SK-N-SH treated with all-trans-retinoic acid at 6 μM for 48 hours (cell line): Measurements from ENCODE around the gene BATF.

Experiments used
- ATAC-seq: fragments of 200-7000 bp; cut with Tn5 transposase; 3 replicates; pipeline ENCODE4 v1.9.1; 2020; ENCODE audit warnings: mild to moderate bottlenecking, moderate library complexity
- ARNTL ChIP-seq: fragments of 450-650 bp; formaldehyde crosslinking; IDR thresholded peaks from 2 replicates; pipeline ENCODE4 v1.5.0; 2020; ENCODE audit warnings: low read depth, mild to moderate bottlenecking, moderate library complexity, borderline replicate concordance
- BACH2 ChIP-seq: fragments of 250-450 bp; sonication (Bioruptor Pico); IDR thresholded peaks from 2 replicates; pipeline ENCODE4 v1.9.0; 2021; ENCODE audit warnings: mild to moderate bottlenecking, borderline replicate concordance
- CREB5 ChIP-seq: fragments of 250-450 bp; sonication (Bioruptor Pico); IDR thresholded peaks from 2 replicates; pipeline ENCODE4 v1.5.1; 2020; ENCODE audit warnings: low read depth, mild to moderate bottlenecking, moderate library complexity
- CSDC2 ChIP-seq: fragments of 250-450 bp; sonication (Bioruptor Pico); IDR thresholded peaks from 2 replicates; pipeline ENCODE4 v1.5.0; 2020; ENCODE audit warnings: mild to moderate bottlenecking, moderate library complexity
- ESRRG ChIP-seq: fragments of 250-450 bp; sonication (Bioruptor Pico); IDR thresholded peaks from 2 replicates; pipeline ENCODE4 v1.6.1; 2021; ENCODE audit warnings: mild to moderate bottlenecking
- GLIS3 ChIP-seq: fragments of 250-450 bp; sonication (Bioruptor Pico); IDR thresholded peaks from 2 replicates; pipeline ENCODE4 v1.5.0; 2020; ENCODE audit warnings: mild to moderate bottlenecking, moderate library complexity
- ISL1 ChIP-seq: fragments of 250-450 bp; sonication (Bioruptor Pico); IDR thresholded peaks from 2 replicates; pipeline ENCODE4 v2.1.2; 2022; ENCODE audit warnings: mild to moderate bottlenecking, moderate library complexity
- OSR1 ChIP-seq: fragments of 250-450 bp; sonication (Bioruptor Pico); IDR thresholded peaks from 2 replicates; pipeline ENCODE4 v1.8.0; 2022; ENCODE audit warnings: moderate library complexity, mild to moderate bottlenecking, inconsistent platforms
- PATZ1 ChIP-seq: fragments of 250-450 bp; sonication (Bioruptor Pico); IDR thresholded peaks from 2 replicates; pipeline ENCODE4 v1.8.0; 2020; ENCODE audit warnings: mild to moderate bottlenecking, moderate library complexity, borderline replicate concordance
- POU6F1 ChIP-seq: fragments of 250-450 bp; sonication (Bioruptor Pico); IDR thresholded peaks from 2 replicates; pipeline ENCODE4 v1.8.0; 2021; ENCODE audit warnings: low read depth, mild to moderate bottlenecking, moderate library complexity, borderline replicate concordance
- PPARA ChIP-seq: fragments of 250-450 bp; sonication (Bioruptor Pico); IDR thresholded peaks from 2 replicates; pipeline ENCODE4 v1.5.0; 2020; ENCODE audit warnings: mild to moderate bottlenecking, borderline replicate concordance
- RARB ChIP-seq: fragments of 250-450 bp; sonication (Bioruptor Pico); IDR thresholded peaks from 2 replicates; pipeline ENCODE4 v1.8.0; 2021; ENCODE audit warnings: mild to moderate bottlenecking, moderate library complexity
- SNAI2 ChIP-seq: fragments of 250-450 bp; sonication (Bioruptor Pico); IDR thresholded peaks from 2 replicates; pipeline ENCODE4 v1.5.0; 2020; ENCODE audit warnings: mild to moderate bottlenecking, moderate library complexity
- TOX ChIP-seq: fragments of 250-450 bp; sonication (Bioruptor Pico); IDR thresholded peaks from 2 replicates; pipeline ENCODE4 v1.8.0; 2021; ENCODE audit warnings: mild to moderate bottlenecking, moderate library complexity, borderline replicate concordance
- ZC3H10 ChIP-seq: fragments of 250-450 bp; sonication (Bioruptor Pico); IDR thresholded peaks from 2 replicates; pipeline ENCODE4 v1.5.1; 2021; ENCODE audit warnings: mild to moderate bottlenecking, moderate library complexity
- ZFP3 ChIP-seq: fragments of 250-450 bp; sonication (Bioruptor Pico); IDR thresholded peaks from 2 replicates; pipeline ENCODE4 v1.5.0; 2020; ENCODE audit warnings: mild to moderate bottlenecking, moderate library complexity
- ZFP30 ChIP-seq: fragments of 450-650 bp; formaldehyde crosslinking; IDR thresholded peaks from 2 replicates; pipeline ENCODE4 v1.5.0; 2022; ENCODE audit warnings: mild to moderate bottlenecking, moderate library complexity
- ZNF565 ChIP-seq: fragments of 450-650 bp; formaldehyde crosslinking; conservative IDR thresholded peaks from 2 replicates; pipeline ENCODE4 v1.5.0; 2020; ENCODE audit warnings: low read depth, mild to moderate bottlenecking, moderate library complexity
- ZNF70 ChIP-seq: fragments of 450-650 bp; formaldehyde crosslinking; IDR thresholded peaks from 2 replicates; pipeline ENCODE4 v1.5.0; 2020; ENCODE audit warnings: mild to moderate bottlenecking, moderate library complexity
- ZNF8 ChIP-seq: fragments of 450-650 bp; formaldehyde crosslinking; IDR thresholded peaks from 2 replicates; pipeline ENCODE4 v1.5.0; 2020; ENCODE audit warnings: mild to moderate bottlenecking, moderate library complexity

Gene BATF

GRCh38 chr14:75496755-75497154 is 25.5 kb upstream of the BATF start:
- ATAC-seq = no peak
- no peak for TF ChIP-seq GLIS3 (CRISPR knock-in tag)
- no peak for TF ChIP-seq CSDC2 (CRISPR knock-in tag)
- no peak for TF ChIP-seq ARNTL
- no peak for TF ChIP-seq PPARA
- no peak for TF ChIP-seq ZFP3 (CRISPR knock-in tag)
- no peak for TF ChIP-seq SNAI2 (CRISPR knock-in tag)
- TF ChIP-seq ESRRG (CRISPR knock-in tag) = no peak
- no peak for TF ChIP-seq ZFP30
- no peak for TF ChIP-seq CREB5 (CRISPR knock-in tag)
- TF ChIP-seq TOX (CRISPR knock-in tag) = no peak
- no peak for TF ChIP-seq ZC3H10 (CRISPR knock-in tag)
- no peak for TF ChIP-seq ZNF565 (CRISPR knock-in tag)
- no peak for TF ChIP-seq ZNF8 (CRISPR knock-in tag)
- TF ChIP-seq ISL1 (CRISPR knock-in tag) = no peak
- no peak for TF ChIP-seq OSR1 (CRISPR knock-in tag)

GRCh38 chr14:75497191-75497590 is 25.1 kb upstream of the BATF start:
- ATAC-seq = no peak

GRCh38 chr14:75497701-75498100 is 24.6 kb upstream of the BATF start:
- TF ChIP-seq ZFP3 (CRISPR knock-in tag) = no peak
- TF ChIP-seq ZFP30 = no peak
- no peak for TF ChIP-seq ZNF565 (CRISPR knock-in tag)
- TF ChIP-seq POU6F1 = no peak
- TF ChIP-seq TOX (CRISPR knock-in tag) = no peak
- no peak for TF ChIP-seq GLIS3 (CRISPR knock-in tag)
- no peak for TF ChIP-seq ZNF70 (CRISPR knock-in tag)
- no peak for TF ChIP-seq BACH2
- TF ChIP-seq PPARA = no peak
- no peak for TF ChIP-seq OSR1 (CRISPR knock-in tag)
- no peak for TF ChIP-seq ESRRG (CRISPR knock-in tag)
- TF ChIP-seq, all 23 proteins: peak for 0
- ATAC-seq = no peak

More at GRCh38 chr14:75497191-75497590, 25.1 kb upstream of the BATF start:
- TF ChIP-seq BACH2 (no peak), OSR1 (CRISPR knock-in tag) (no peak), ZFP3 (CRISPR knock-in tag) (no peak), CSDC2 (CRISPR knock-in tag) (no peak), SNAI2 (CRISPR knock-in tag) (no peak)

DNA sequence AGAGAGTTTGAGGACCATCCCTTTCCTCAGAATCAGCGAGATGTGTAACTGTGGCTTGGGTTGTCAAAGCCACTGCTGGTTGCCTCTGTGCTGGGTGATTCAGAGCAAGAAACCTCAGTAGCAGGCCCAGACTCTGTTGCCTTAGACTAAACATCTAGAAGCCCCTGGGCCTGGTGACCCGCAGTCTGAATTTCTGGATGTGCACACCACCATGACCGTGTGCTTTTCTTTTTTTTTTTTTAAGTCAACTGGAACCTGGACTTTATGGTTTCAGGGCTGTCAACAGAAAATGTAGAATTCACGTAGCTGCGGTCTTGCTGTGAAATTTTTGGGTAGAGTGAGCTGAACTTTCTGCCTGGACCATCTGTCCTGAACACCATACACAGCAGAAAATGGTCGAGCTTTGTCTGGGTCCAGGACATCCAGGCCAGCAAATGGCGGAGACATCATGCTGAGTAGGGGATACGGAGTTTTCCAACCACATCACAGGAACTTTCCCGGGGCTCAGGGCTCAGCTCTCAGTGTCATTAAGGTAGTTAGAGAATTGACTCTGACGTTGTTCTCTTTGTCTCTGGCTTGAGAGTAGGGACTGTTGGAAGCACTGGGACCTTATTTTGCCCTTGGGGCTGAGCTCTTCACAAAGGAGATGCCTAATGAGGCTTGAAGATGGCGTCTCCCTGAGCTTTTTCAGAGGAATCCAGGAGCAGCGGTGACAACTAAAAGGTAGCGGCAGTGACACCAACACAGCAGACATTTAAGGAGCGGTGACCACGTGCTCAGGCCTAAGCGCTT is 23.0 kb upstream of the BATF start:
- ATAC-seq = no peak
- TF ChIP-seq BACH2 = no peak
- TF ChIP-seq ZNF8 (CRISPR knock-in tag) = no peak
- TF ChIP-seq POU6F1 = no peak
- no peak for TF ChIP-seq PPARA
- TF ChIP-seq OSR1 (CRISPR knock-in tag) = no peak
- no peak for TF ChIP-seq ISL1 (CRISPR knock-in tag)
- no peak for TF ChIP-seq RARB (CRISPR knock-in tag)

DNA sequence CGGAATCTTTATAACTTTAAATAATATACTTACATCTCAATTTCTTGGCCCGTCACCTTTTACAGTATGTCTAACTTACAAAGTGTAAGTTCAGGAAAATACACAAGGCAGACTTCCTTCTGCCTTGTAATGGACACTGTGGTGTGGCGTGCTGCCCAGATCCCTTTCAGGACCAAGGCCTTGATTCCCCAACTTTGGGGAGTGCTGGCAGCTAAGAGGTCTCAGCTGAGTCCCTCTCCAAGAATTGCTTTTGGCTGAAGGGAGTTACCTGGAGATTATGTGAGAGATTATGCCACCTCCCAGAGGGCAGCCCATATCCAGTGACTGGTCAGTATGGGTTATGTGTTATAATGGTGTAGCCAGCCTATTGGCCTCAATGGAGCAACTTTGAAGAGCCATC is 21.2 kb upstream of the BATF start:
- ATAC-seq = no peak
- no peak for TF ChIP-seq ZFP30
- no peak for TF ChIP-seq CREB5 (CRISPR knock-in tag)
- TF ChIP-seq ZC3H10 (CRISPR knock-in tag) = no peak
- TF ChIP-seq PATZ1 = no peak
- no peak for TF ChIP-seq ZFP3 (CRISPR knock-in tag)
- TF ChIP-seq ZNF70 (CRISPR knock-in tag) = no peak
- TF ChIP-seq POU6F1 = no peak
- no peak for TF ChIP-seq ISL1 (CRISPR knock-in tag)
- no peak for TF ChIP-seq SNAI2 (CRISPR knock-in tag)
